ENCODE results near the gene TIGD6.

DNA sequence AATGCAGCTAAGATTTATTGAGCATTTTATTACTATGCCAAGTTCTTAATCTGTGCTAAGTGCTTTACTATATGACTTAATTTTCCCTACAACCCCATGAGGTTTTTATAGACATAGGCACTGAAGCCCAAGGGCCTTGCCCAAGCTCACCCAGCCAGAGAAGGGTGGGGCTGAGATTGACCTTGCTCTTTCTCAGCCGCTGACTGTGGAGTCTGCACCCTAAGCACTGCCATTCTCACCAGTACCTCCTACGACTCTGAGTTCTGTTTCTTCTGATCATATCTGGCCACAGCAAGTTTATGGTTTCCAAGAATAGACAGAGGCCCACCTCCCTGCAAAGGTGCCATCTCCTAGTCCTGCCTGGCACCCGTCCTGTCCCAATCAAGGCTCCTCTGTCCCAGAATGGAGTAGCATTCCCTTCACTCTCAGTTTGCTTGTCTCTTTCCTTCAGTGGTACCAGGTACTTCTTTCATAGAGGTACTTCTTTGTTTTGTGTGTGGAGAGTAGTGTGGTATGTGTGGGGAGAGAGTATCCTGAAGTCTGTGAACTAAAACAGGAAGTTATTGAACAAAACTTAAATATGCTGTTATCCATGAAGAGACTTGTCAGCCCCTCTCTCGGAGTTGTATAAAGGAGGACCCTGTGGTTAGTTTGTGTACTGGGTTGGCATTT is 43.3 kb upstream of the TIGD6 start:
- no peak for TF ChIP-seq POLR2A (IDR thresholded peaks at IDR 0.05)
- TF ChIP-seq, protein P1, sequence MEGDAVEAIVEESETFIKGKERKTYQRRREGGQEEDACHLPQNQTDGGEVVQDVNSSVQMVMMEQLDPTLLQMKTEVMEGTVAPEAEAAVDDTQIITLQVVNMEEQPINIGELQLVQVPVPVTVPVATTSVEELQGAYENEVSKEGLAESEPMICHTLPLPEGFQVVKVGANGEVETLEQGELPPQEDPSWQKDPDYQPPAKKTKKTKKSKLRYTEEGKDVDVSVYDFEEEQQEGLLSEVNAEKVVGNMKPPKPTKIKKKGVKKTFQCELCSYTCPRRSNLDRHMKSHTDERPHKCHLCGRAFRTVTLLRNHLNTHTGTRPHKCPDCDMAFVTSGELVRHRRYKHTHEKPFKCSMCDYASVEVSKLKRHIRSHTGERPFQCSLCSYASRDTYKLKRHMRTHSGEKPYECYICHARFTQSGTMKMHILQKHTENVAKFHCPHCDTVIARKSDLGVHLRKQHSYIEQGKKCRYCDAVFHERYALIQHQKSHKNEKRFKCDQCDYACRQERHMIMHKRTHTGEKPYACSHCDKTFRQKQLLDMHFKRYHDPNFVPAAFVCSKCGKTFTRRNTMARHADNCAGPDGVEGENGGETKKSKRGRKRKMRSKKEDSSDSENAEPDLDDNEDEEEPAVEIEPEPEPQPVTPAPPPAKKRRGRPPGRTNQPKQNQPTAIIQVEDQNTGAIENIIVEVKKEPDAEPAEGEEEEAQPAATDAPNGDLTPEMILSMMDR (IDR thresholded peaks at IDR 0.05): no peak

Measured in thyroid gland (tissue), 4 donors.